ENCODE measurements around the gene PNLDC1.

The PNLDC1 gene

GRCh38 chr6:159800141-159800865, at the start of gene PNLDC1:
Gene PNLDC1, plus strand, starts transcription at chr6:159800276. Its CDS starts 32 bp downstream, at chr6:159800308.
- no peak for DNase-seq

GRCh38 chr6:159751448-159751847, 48.6 kb upstream of the PNLDC1 start:
- DNase-seq: no peak

DNA sequence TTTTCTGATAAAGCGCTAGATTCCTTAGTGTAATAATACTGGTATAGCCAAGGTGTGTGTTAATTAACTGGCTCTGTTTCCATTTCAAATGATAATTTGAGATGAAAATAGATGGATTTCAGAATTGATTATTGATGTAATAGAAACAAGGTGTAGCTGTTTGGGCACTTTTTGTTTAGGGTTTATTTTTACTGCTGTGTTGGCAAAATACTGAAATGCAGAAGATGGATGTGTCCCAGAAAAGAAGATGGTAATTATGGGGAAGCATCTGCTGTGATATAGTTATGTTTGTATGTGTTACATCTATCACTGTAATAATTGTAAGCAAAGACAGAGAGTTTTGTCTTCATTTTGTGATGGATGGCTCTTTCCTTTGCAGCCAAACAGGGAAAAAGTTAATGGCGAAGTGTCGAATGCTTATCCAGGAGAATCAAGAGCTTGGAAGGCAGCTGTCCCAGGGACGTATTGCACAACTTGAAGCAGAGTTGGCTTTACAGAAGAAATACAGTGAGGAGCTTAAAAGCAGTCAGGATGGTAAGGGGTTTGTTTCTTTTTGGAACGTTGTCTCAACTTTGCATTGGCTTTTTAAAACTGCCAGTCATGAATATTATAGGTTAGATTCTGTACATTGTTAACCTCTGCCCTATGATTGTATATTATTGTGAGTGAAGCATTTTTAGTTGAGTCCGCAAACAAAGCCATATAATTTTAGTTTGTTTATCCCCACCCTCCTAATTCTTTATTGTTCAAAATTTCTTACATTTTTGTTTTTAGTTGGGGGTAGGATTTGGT, 46.8 kb upstream of the PNLDC1 start:
- no peak for DNase-seq

DNA sequence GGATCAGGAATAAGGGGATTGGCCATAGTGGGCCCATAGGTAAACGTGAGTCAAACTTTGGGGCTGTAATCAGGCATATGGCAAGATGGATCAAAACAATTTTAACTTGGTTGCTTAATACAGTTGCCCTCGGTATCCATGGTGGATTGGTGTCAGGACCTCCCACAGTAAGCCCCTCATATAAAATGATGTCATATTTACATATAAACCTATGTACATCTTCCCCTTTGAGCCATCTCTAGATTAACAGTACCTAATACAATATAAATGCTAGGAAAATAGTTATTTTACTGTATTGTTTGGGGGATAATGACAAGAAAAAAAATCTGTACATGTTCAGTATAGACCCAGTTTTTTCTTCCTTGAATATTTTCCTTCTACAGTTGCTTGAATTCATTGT, 45.7 kb upstream of the PNLDC1 start:
- DNase-seq: no peak

DNA sequence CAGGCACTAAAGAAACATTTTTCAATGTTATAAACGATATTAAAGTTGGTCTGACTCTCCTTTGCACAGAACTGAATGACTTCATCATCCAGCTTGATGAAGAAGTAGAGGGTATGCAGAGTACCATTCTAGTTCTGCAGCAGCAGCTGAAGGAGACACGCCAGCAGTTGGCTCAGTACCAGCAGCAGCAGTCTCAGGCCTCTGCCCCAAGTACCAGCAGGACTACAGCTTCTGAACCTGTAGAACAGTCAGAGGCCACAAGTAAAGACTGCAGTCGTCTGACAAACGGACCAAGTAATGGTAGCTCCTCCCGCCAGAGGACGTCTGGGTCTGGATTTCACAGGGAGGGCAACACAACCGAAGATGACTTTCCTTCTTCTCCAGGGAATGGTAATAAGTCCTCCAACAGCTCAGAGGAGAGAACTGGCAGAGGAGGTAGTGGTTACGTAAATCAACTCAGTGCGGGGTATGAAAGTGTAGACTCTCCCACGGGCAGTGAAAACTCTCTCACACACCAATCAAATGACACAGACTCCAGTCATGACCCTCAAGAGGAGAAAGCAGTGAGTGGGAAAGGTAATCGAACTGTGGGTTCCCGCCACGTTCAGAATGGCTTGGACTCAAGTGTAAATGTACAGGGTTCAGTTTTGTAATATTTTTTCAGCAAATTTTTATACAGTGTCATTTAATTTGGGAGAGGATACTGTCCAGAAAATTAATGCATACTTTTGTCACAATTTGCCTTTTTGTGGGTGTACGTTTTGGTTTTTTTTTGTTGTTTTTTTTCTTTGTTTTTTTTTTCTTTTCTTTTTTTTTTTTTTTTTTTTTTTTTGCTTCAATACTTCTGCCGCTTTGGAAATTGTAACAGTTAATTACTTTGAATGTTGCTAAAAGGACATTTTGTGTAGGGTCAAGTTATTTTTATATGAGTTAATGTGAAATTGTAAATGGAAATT, 44.8 kb upstream of the PNLDC1 start:
- no peak for DNase-seq

DNA sequence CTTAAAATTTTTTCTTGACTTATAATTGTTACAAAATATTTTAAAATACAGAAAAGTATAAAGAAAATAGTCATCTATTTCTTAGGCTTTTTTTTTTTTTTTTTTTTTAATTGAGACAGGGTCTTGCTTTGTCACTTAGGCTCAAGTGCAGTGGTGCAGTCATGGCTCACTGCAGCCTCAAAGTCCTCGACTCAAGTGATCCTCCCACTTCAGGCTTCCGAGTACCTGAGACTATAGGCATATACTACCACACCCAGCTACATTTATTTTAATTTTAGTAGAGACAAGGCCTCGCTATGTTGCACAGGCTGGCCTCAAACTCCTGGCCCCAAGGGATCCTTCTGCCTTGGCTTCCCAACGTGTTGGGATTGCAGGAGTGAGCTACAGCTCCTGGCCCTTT, 43.6 kb upstream of the PNLDC1 start:
- no peak for DNase-seq

GRCh38 chr6:159758031-159759001, 41.8 kb upstream of the PNLDC1 start:
- no peak for DNase-seq

GRCh38 chr6:159759645-159760044, 40.4 kb upstream of the PNLDC1 start:
- no peak for DNase-seq

- DNase-seq: no peak
Measured at GRCh38 chr6:159760602-159761057, 39.4 kb upstream of the PNLDC1 start.

GRCh38 chr6:159761129-159761872, 38.8 kb upstream of the PNLDC1 start:
- no peak for DNase-seq

DNA sequence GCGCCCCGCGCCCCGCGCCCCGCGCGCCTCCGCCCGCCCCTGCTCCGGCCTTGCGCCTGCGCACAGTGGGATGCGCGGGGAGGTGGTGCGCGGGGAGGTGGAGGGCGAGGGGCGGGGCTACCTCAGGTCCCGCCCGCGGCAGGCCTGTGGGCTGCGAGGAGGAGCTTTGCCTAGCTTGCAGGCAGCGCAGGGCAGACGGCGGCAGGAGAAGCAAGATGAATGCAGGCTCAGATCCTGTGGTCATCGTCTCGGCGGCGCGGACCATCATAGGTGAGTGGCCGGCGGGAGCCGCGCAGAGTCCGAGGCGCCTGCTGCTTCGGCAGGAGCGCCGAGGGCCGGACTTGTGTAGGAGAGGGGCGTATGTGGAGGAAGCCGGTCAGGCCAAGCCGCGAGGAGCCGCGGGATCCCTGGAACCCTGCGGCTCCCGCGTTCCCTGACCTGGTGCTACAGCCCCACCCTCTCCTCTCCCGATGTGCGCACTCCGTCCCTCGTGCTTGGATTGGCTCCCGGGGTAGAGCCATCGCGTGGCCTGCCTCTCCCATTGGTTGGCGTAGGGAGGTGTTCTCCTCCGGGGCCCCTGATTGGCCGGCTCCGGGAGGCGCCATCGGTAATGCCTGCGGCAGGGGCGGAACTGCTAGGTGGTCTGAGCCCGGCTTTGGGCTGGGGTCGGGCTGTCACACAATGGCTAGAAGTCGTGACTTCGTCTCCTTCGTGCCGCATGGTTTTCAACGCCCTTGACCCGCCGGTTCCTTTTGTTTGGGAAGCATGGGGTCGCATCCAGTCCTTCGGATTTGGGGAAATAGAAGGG, 38.0 kb upstream of the PNLDC1 start, which contains the start of gene ACAT2:
Gene ACAT2 (plus strand): TSS at position 173 of the 808 bp plus-strand sequence. CDS start 43 bp downstream, at position 216.
- DNase-seq: peak; percentile 95

DNA sequence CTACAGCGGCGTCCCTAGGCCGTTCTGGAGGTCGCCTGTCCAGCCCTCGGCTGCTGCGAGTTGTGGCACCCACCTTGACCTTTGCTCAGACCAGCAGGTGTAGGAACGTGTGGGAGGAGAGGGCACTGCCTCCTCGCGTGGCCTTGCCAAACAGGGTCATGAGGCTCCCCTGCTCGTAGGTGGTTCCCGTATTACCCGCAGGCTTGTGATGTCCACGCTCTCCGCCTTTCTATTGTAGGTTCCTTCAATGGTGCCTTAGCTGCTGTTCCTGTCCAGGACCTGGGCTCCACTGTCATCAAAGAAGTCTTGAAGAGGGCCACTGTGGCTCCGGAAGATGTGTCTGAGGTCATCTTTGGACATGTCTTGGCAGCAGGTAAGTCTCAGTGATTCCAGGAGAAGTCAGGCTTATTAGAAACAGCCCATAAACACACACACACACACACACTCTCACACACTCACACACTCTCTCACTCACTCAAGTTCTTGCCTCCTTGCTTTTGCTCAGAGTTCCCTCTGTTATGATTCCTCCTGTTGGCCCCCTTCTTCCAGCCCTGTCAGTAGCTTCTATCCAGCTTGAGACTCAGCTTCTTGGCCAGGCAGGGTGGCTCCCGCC, 37.3 kb upstream of the PNLDC1 start:
- DNase-seq: no peak

DNA sequence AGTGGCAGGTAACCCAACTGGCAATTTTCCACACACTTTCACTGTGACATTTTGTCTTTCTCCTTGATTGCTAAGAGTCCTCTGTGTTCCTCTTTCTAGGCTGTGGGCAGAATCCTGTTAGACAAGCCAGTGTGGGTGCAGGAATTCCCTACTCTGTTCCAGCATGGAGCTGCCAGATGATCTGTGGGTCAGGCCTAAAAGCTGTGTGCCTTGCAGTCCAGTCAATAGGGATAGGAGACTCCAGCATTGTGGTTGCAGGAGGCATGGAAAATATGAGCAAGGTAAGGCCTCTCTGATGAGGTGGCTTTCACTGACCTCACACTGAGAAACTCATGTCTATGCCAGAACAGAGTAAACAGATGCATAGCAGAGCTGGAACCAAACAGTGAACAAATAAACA, 33.2 kb upstream of the PNLDC1 start:
- no peak for DNase-seq

GRCh38 chr6:159769470-159769869, 30.6 kb upstream of the PNLDC1 start:
- DNase-seq: no peak

DNA sequence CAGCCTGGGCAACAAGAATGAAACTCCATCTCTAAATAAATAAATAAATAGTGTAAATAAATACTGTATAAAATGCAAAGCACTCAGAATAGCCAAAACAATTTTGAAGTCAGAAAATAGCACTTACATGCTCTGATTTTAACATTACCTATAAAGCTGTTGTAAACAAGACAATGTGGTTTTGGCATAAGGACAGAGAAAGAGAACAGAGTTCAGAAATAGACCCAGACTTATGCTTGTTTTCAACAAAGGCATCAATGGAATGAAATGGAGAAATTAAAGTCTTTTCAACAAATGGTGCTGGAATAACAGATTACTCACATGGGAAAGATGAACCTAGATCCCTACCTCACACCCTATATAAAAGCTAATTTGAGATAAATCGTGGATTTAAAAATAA, 27.9 kb upstream of the PNLDC1 start:
- no peak for DNase-seq

DNA sequence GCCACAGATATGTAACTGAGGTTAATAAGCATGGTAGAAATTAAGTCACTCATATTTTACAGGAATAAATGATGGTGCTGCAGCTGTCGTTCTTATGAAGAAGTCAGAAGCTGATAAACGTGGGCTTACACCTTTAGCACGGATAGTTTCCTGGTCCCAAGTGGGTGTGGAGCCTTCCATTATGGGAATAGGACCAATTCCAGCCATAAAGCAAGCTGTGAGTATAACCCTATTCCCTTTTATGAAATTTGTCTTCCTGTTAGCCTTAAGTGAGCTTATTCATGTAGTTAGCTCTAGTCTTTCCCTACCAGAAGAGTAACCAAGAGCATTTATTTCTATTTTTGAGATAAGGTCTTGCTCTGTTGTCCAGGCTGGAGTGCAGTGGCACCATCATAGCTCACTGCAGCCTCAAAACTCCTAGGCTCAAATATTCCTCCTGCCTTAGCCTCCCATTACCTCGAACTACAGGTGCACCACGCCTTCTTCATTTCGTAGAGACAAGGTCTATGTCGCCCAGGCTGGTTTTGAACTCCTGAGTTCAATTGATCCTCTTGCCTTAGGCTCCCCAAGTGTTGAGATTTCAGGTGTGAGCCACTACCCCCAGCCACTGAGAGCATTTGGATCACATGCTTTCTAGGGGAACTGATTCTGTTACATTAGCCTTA, 22.7 kb upstream of the PNLDC1 start:
- DNase-seq: no peak

DNA sequence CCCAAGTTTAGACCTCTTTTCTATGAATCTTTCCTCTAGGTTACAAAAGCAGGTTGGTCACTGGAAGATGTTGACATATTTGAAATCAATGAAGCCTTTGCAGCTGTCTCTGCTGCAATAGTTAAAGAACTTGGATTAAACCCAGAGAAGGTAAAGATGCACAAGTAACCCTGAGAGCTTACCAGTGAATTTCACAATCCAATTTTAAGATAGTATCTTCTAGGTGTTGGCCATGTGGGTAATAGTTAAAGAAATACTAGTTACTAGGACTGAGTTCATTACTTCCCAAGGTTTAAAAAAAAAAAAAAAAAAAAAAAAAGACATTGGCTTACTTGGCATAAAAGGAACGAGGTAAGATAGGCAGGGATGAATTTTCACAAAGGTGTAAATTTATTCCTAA, 21.9 kb upstream of the PNLDC1 start:
- DNase-seq: no peak

DNA sequence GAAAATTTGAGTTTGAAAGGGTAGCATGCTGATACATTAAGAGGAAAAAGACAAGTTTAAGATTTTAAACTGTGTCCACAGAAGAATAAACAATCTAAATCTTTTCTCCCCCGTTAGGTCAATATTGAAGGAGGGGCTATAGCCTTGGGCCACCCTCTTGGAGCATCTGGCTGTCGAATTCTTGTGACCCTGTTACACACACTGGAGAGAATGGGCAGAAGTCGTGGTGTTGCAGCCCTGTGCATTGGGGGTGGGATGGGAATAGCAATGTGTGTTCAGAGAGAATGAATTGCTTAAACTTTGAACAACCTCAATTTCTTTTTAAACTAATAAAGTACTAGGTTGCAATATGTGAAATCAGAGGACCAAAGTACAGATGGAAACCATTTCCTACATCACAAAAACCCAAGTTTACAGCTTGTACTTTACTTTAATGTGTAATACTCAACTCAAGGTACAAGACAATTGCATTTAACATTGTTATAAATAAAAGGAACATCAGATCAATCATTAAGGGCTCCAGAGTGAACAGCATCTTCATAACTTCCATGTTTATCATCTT, 21.5 kb upstream of the PNLDC1 start:
- no peak for DNase-seq

DNA sequence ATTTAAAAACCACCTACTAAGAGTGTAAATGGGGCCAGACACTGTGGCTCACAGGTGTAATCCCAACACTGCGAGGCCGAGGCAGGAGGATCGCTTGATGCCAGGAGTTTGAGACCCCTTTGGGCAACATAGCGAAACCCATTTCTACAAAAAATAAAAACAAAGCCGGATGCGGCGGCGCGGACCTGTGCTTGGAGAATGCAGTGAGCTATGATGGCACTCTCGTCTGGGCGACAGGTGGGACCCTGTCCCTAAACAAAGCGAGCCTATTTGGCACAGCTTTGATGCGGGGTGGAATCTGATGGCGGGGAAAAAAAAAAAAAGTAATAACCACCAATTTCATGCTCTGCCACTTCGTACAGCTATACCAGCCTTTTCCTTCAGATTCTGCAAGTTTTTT, 11.8 kb upstream of the PNLDC1 start:
- no peak for DNase-seq
